ENCODE measurements around the gene DSCAM. TPM values are rescaled to one million over a fixed set of nuclear protein-coding genes. Genes with fewer than 3 reads are reported as not detected.

DSCAM gene
- total RNA-seq, 1 experiment from 2014 or later: 0.13 TPM

DNA sequence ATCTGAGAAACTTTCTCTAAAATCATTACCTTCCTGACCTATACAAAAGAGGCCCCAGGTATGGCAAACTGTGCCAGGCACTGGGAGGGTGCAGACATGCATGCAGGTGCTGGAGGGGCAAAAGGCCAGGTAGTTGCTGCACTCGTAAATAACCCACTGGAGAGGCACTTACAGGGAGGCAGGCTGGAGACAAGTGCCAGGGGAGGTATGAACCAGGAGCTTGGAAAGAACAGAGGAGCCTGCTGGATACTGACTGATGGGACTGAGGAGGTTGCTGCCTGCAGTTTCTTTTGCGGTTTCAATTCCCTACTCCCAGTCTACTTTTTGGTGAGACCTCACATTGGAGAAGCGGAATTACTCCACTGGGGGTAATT, 113.9 kb downstream of the DSCAM start:
- Mint-ChIP-seq H3K4me3 (no peak overlapping the region), H3K4me1 (no peaks in the 10 kb centered on the region), H3K27ac (no peak overlapping the region), H3K9me3 (peaks cover under 1% of the 10 kb centered on the region; the same call in 1 of the 2 replicates), H3K27me3 (ENCODE audit: low read depth) (no peaks in the 10 kb centered on the region), H3K36me3 (no peaks in the 10 kb centered on the region)
- DNase-seq (ENCODE audit: low spot score) (no peak), ATAC-seq (no peak)
- ChIA-PET CTCF (no interaction called here), POLR2A (no interaction called here)
- TF ChIP-seq, protein P1, sequence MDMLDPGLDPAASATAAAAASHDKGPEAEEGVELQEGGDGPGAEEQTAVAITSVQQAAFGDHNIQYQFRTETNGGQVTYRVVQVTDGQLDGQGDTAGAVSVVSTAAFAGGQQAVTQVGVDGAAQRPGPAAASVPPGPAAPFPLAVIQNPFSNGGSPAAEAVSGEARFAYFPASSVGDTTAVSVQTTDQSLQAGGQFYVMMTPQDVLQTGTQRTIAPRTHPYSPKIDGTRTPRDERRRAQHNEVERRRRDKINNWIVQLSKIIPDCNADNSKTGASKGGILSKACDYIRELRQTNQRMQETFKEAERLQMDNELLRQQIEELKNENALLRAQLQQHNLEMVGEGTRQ (CRISPR knock-in tag; IDR thresholded peaks at IDR 0.05): no peak
- TF ChIP-seq GABPB1 (CRISPR knock-in tag; IDR thresholded peaks at IDR 0.05): no peak
- TF ChIP-seq, protein P2, sequence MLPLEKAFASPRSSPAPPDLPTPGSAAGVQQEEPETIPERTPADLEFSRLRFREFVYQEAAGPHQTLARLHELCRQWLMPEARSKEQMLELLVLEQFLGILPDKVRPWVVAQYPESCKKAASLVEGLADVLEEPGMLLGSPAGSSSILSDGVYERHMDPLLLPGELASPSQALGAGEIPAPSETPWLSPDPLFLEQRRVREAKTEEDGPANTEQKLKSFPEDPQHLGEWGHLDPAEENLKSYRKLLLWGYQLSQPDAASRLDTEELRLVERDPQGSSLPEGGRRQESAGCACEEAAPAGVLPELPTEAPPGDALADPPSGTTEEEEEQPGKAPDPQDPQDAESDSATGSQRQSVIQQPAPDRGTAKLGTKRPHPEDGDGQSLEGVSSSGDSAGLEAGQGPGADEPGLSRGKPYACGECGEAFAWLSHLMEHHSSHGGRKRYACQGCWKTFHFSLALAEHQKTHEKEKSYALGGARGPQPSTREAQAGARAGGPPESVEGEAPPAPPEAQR (CRISPR knock-in tag; IDR thresholded peaks at IDR 0.05): no peak
- TF ChIP-seq JAZF1 (CRISPR knock-in tag; IDR thresholded peaks at IDR 0.05): no peak
- no peak for TF ChIP-seq FOXK1 (CRISPR knock-in tag; IDR thresholded peaks at IDR 0.05)
- no peak for TF ChIP-seq GTF2I (CRISPR knock-in tag; conservative IDR thresholded peaks at IDR 0.05)
- no peak for TF ChIP-seq CREM (CRISPR knock-in tag; IDR thresholded peaks at IDR 0.05)
- TF ChIP-seq NR1H2 (CRISPR knock-in tag; IDR thresholded peaks at IDR 0.05): no peak
- TF ChIP-seq, protein P3, sequence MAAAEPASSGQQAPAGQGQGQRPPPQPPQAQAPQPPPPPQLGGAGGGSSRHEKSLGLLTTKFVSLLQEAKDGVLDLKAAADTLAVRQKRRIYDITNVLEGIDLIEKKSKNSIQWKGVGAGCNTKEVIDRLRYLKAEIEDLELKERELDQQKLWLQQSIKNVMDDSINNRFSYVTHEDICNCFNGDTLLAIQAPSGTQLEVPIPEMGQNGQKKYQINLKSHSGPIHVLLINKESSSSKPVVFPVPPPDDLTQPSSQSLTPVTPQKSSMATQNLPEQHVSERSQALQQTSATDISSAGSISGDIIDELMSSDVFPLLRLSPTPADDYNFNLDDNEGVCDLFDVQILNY (CRISPR knock-in tag; IDR thresholded peaks at IDR 0.05): no peak
- TF ChIP-seq TCF7 (CRISPR knock-in tag; IDR thresholded peaks at IDR 0.05; ENCODE audit: low read depth): no peak
- TF ChIP-seq TEAD4 (CRISPR knock-in tag; IDR thresholded peaks at IDR 0.05): no peak
- no peak for TF ChIP-seq KAT7 (CRISPR knock-in tag; IDR thresholded peaks at IDR 0.05; ENCODE audit: borderline replicate concordance)
- TF ChIP-seq, protein P4, sequence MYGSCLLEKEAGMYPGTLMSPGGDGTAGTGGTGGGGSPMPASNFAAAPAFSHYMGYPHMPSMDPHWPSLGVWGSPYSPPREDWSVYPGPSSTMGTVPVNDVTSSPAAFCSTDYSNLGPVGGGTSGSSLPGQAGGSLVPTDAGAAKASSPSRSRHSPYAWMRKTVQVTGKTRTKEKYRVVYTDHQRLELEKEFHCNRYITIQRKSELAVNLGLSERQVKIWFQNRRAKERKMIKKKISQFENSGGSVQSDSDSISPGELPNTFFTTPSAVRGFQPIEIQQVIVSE (CRISPR knock-in tag; IDR thresholded peaks at IDR 0.05; ENCODE audit: borderline replicate concordance): no peak
- TF ChIP-seq ZNF219 (CRISPR knock-in tag; IDR thresholded peaks at IDR 0.05; ENCODE audit: borderline replicate concordance): no peak
- TF ChIP-seq, protein P5, sequence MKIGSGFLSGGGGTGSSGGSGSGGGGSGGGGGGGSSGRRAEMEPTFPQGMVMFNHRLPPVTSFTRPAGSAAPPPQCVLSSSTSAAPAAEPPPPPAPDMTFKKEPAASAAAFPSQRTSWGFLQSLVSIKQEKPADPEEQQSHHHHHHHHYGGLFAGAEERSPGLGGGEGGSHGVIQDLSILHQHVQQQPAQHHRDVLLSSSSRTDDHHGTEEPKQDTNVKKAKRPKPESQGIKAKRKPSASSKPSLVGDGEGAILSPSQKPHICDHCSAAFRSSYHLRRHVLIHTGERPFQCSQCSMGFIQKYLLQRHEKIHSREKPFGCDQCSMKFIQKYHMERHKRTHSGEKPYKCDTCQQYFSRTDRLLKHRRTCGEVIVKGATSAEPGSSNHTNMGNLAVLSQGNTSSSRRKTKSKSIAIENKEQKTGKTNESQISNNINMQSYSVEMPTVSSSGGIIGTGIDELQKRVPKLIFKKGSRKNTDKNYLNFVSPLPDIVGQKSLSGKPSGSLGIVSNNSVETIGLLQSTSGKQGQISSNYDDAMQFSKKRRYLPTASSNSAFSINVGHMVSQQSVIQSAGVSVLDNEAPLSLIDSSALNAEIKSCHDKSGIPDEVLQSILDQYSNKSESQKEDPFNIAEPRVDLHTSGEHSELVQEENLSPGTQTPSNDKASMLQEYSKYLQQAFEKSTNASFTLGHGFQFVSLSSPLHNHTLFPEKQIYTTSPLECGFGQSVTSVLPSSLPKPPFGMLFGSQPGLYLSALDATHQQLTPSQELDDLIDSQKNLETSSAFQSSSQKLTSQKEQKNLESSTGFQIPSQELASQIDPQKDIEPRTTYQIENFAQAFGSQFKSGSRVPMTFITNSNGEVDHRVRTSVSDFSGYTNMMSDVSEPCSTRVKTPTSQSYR (CRISPR knock-in tag; IDR thresholded peaks at IDR 0.05): no peak
- TF ChIP-seq, protein P6, sequence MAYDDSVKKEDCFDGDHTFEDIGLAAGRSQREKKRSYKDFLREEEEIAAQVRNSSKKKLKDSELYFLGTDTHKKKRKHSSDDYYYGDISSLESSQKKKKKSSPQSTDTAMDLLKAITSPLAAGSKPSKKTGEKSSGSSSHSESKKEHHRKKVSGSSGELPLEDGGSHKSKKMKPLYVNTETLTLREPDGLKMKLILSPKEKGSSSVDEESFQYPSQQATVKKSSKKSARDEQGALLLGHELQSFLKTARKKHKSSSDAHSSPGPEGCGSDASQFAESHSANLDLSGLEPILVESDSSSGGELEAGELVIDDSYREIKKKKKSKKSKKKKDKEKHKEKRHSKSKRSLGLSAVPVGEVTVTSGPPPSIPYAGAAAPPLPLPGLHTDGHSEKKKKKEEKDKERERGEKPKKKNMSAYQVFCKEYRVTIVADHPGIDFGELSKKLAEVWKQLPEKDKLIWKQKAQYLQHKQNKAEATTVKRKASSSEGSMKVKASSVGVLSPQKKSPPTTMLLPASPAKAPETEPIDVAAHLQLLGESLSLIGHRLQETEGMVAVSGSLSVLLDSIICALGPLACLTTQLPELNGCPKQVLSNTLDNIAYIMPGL (CRISPR knock-in tag; IDR thresholded peaks at IDR 0.05): no peak

DNA sequence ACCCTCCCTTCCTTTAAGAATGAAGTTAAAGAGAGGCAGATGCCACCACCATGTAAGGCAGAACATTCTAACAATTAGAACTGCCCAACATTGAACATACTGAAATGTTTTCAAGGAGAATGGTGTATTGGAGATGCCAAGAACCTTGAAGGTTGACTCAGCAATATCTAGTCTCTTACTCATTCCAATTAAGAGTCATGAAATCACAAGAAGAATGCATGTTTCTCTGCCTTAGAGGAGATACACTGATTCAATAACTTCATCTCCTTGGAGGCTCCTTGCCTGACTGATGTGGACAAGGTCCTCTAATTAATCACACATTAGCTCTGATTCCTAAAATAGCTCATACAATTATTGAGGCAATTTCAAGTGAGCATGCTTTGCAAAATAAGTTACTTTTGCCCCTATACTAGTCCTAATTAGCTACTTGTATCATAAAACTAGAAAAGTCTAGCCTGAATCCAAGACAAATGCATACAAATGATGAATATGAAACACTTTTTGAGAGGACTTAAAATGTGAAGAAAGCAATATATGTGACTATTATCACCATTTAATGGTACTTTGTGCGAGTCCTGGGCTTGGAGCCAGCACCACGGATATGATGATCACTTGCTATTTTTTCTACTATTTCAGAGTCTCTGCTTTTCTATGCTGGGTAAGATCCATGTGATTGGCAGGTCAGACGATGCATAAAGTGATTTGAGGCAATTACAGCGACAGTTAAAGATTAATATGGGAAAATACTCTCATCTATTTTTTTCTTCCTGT, 114.5 kb downstream of the DSCAM start:
- no peak overlapping the region for H3K4me3 Mint-ChIP-seq
- peaks cover 6% of the 10 kb centered on the region; the same call in 1 of the 2 replicates for H3K9me3 Mint-ChIP-seq
- H3K27me3 Mint-ChIP-seq (ENCODE audit: low read depth): no peaks in the 10 kb centered on the region
- no peak overlapping the region for H3K27ac Mint-ChIP-seq
- no peak for ATAC-seq
- H3K36me3 Mint-ChIP-seq: no peaks in the 10 kb centered on the region
- ChIA-PET POLR2A (no interaction called here), CTCF (no interaction called here)
- DNase-seq (ENCODE audit: low spot score): no peak
- no peaks in the 10 kb centered on the region for H3K4me1 Mint-ChIP-seq
- TF ChIP-seq, protein P2 (CRISPR knock-in tag; IDR thresholded peaks at IDR 0.05): no peak
- TF ChIP-seq GTF2I (CRISPR knock-in tag; conservative IDR thresholded peaks at IDR 0.05) (no peak), JAZF1 (CRISPR knock-in tag; IDR thresholded peaks at IDR 0.05) (no peak), RORB (CRISPR knock-in tag; IDR thresholded peaks at IDR 0.05) (no peak), CREM (CRISPR knock-in tag; IDR thresholded peaks at IDR 0.05) (no peak), OVOL2 (CRISPR knock-in tag; IDR thresholded peaks at IDR 0.05; ENCODE audit: borderline replicate concordance) (no peak)
- TF ChIP-seq, protein P7, sequence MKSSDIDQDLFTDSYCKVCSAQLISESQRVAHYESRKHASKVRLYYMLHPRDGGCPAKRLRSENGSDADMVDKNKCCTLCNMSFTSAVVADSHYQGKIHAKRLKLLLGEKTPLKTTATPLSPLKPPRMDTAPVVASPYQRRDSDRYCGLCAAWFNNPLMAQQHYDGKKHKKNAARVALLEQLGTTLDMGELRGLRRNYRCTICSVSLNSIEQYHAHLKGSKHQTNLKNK (CRISPR knock-in tag; IDR thresholded peaks at IDR 0.05): no peak
- TF ChIP-seq, protein P4 (CRISPR knock-in tag; IDR thresholded peaks at IDR 0.05; ENCODE audit: borderline replicate concordance): no peak
